ENCODE results near the gene LHX2. TPM values are rescaled to one million over a fixed set of nuclear protein-coding genes. Genes with fewer than 3 reads are reported as not detected.

Gene LHX2
- total RNA-seq, 1 experiment from 2014 or later, result 0.26 TPM

DNA sequence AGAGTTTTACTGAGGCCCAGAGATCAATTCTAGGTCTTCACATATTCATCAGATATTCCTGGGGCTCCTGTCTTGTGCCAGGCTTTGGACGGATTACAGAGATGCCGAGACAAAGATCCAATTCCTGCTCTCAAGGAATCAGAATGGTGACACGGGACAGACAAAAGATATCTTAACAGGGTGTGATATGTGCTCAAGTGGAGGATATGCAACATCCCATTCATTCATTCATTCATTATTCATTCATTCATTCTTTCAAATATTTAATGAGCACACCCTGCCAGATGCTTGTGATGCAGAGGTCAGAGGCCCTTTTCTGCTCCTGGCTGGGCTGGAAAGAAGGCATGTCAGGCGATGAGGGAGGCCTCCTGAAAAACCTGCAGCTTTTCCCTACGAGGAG lies 21.8 kb downstream of the LHX2 start:
- peaks cover 70% of the 10 kb centered on the region for H3K27me3 ChIP-seq (replicated peaks; ENCODE audit: insufficient read depth, low read depth, low read length, poor library complexity)
- no TSS peak for BruUV-seq (replicated peaks)
- DNase-seq (ENCODE audit: low spot score), result no peak
- ChIA-PET CTCF (no interaction called here), POLR2A (ENCODE audit: low non-redundant PET) (no interaction called here)
- H3K9me3 ChIP-seq (ENCODE audit: low read depth, low read length, poor library complexity, severe bottlenecking), result no peaks in the 10 kb centered on the region
- H3K4me3 ChIP-seq (ENCODE audit: low read depth, low read length, poor library complexity, severe bottlenecking), result no peak overlapping the region
- H3K36me3 ChIP-seq (ENCODE audit: insufficient read depth, low read length, poor library complexity, severe bottlenecking), result no peaks in the 10 kb centered on the region
- H3K4me1 ChIP-seq (ENCODE audit: insufficient read depth, low read length, poor library complexity, severe bottlenecking), result no peaks in the 10 kb centered on the region
- intact Hi-C loops (cut with micrococcal nuclease; ENCODE audit: unreplicated experiment), result no loop called here
- TF ChIP-seq, protein P1, sequence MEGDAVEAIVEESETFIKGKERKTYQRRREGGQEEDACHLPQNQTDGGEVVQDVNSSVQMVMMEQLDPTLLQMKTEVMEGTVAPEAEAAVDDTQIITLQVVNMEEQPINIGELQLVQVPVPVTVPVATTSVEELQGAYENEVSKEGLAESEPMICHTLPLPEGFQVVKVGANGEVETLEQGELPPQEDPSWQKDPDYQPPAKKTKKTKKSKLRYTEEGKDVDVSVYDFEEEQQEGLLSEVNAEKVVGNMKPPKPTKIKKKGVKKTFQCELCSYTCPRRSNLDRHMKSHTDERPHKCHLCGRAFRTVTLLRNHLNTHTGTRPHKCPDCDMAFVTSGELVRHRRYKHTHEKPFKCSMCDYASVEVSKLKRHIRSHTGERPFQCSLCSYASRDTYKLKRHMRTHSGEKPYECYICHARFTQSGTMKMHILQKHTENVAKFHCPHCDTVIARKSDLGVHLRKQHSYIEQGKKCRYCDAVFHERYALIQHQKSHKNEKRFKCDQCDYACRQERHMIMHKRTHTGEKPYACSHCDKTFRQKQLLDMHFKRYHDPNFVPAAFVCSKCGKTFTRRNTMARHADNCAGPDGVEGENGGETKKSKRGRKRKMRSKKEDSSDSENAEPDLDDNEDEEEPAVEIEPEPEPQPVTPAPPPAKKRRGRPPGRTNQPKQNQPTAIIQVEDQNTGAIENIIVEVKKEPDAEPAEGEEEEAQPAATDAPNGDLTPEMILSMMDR (conservative IDR thresholded peaks at IDR 0.05; ENCODE audit: low read depth, low read length), result no peak
- TF ChIP-seq EZH2 (IDR thresholded peaks at IDR 0.05; ENCODE audit: borderline replicate concordance, low read depth, low read length, poor library complexity, severe bottlenecking), result no peak
- H3K27ac ChIP-seq (ENCODE audit: low read depth, low read length, poor library complexity, severe bottlenecking), result no peak overlapping the region

DNA sequence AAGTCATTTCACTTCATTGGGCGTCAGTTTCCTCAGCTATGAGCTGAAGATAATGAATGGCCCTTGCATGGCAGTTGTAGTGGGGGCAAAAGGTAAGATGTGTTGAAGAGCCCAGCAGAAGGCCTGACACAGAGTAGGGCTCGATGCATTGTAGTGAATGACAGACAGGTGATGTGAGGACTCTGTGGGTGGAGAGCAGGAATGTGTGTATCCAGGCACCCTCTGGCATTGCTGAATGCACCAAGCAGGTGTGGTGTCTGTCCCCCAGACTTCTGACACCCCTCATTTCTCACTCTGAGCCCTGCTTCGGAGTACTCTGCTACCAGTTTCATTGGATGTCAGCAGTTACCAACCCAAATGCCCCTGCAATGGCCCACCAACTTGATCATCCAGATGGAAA lies 22.4 kb downstream of the LHX2 start:
- no TSS peak for BruUV-seq (replicated peaks)
- no peak overlapping the region for H3K4me3 ChIP-seq (ENCODE audit: low read depth, low read length, poor library complexity, severe bottlenecking)
- TF ChIP-seq, protein P1 (conservative IDR thresholded peaks at IDR 0.05; ENCODE audit: low read depth, low read length), result no peak
- no peak for TF ChIP-seq EZH2 (IDR thresholded peaks at IDR 0.05; ENCODE audit: borderline replicate concordance, low read depth, low read length, poor library complexity, severe bottlenecking)
- DNase-seq (ENCODE audit: low spot score), result no peak
- H3K27ac ChIP-seq (ENCODE audit: low read depth, low read length, poor library complexity, severe bottlenecking), result no peak overlapping the region
- CTCF ChIA-PET, result no interaction called here
- no peaks in the 10 kb centered on the region for H3K36me3 ChIP-seq (ENCODE audit: insufficient read depth, low read length, poor library complexity, severe bottlenecking)
- H3K27me3 ChIP-seq (replicated peaks; ENCODE audit: insufficient read depth, low read depth, low read length, poor library complexity), result peaks cover 70% of the 10 kb centered on the region
- H3K9me3 ChIP-seq (ENCODE audit: low read depth, low read length, poor library complexity, severe bottlenecking), result no peaks in the 10 kb centered on the region
- intact Hi-C loops (cut with micrococcal nuclease; ENCODE audit: unreplicated experiment), result no loop called here
- POLR2A ChIA-PET (ENCODE audit: low non-redundant PET), result no interaction called here
- no peaks in the 10 kb centered on the region for H3K4me1 ChIP-seq (ENCODE audit: insufficient read depth, low read length, poor library complexity, severe bottlenecking)

DNA sequence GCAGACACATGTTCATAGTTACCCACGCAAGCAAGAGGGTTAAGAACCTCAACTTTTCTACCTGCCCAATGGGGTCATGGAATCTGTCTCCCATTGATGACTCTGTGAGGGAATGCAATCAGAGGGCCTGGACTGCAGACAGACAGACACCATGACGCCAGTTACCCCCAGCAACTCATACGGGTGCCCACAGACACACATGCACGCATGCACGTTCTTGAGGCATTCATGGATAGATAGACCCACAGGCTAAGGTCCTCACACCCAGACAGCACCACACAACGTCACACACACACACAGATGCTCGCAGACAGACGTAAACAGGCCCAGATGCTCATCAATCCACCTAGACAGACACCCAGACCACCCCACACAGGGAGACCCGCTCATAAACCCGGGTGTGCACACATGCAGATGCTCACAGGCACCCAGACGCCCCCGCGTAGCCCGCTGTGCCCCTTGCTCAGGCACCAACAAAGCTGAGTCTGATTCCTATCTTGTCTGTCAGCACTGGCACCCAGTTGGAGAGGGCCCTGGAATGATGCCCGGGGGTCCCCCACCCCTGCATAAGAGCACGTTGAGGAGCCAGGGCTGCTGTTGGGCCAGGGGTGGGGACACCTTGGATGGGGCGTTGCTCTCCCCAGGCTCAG lies 23.6 kb downstream of the LHX2 start:
- ChIA-PET POLR2A (ENCODE audit: low non-redundant PET) (no interaction called here), CTCF (no interaction called here)
- TF ChIP-seq EZH2 (IDR thresholded peaks at IDR 0.05; ENCODE audit: borderline replicate concordance, low read depth, low read length, poor library complexity, severe bottlenecking), result no peak
- TF ChIP-seq, protein P1 (conservative IDR thresholded peaks at IDR 0.05; ENCODE audit: low read depth, low read length), result no peak
- intact Hi-C loops (cut with micrococcal nuclease; ENCODE audit: unreplicated experiment), result no loop called here
- no TSS peak for BruUV-seq (replicated peaks)
- no peak for DNase-seq (ENCODE audit: low spot score)
- H3K4me1 ChIP-seq (ENCODE audit: insufficient read depth, low read length, poor library complexity, severe bottlenecking), result no peaks in the 10 kb centered on the region
- no peaks in the 10 kb centered on the region for H3K36me3 ChIP-seq (ENCODE audit: insufficient read depth, low read length, poor library complexity, severe bottlenecking)
- peaks cover 65% of the 10 kb centered on the region for H3K27me3 ChIP-seq (replicated peaks; ENCODE audit: insufficient read depth, low read depth, low read length, poor library complexity)
- no peak overlapping the region for H3K27ac ChIP-seq (ENCODE audit: low read depth, low read length, poor library complexity, severe bottlenecking)
- no peak overlapping the region for H3K4me3 ChIP-seq (ENCODE audit: low read depth, low read length, poor library complexity, severe bottlenecking)
- H3K9me3 ChIP-seq (ENCODE audit: low read depth, low read length, poor library complexity, severe bottlenecking), result no peaks in the 10 kb centered on the region
